ENCODE data around the gene FAM120A.

The FAM120A gene

GRCh38 chr9:93577975-93578682, 126.6 kb downstream of the FAM120A start:
- no peak for DNase-seq (ENCODE audit: low read depth)

- DNase-seq (ENCODE audit: low read depth), result no peak
These were observed 127.4 kb downstream of the FAM120A start for GRCh38 chr9:93578844-93579243.

- no peak for DNase-seq (ENCODE audit: low read depth)
These were observed 128.4 kb downstream of the FAM120A start for GRCh38 chr9:93579711-93580516.

- DNase-seq (ENCODE audit: low read depth), result no peak
These were observed 129.3 kb downstream of the FAM120A start for GRCh38 chr9:93580654-93581380.

- no peak for DNase-seq (ENCODE audit: low read depth)
These were observed 130.6 kb downstream of the FAM120A start for GRCh38 chr9:93582115-93582514.

GRCh38 chr9:93582550-93582949, 131.1 kb downstream of the FAM120A start:
- DNase-seq (ENCODE audit: low read depth), result no peak

- no peak for DNase-seq (ENCODE audit: low read depth)
These were observed 133.8 kb downstream of the FAM120A start for GRCh38 chr9:93585259-93585658.

GRCh38 chr9:93585695-93586094, 134.2 kb downstream of the FAM120A start:
- no peak for DNase-seq (ENCODE audit: low read depth)

GRCh38 chr9:93586290-93587057, 135.0 kb downstream of the FAM120A start:
- no peak for DNase-seq (ENCODE audit: low read depth)

- no peak for DNase-seq (ENCODE audit: low read depth)
These were observed 135.8 kb downstream of the FAM120A start for GRCh38 chr9:93587284-93587650.

GRCh38 chr9:93587651-93588347, 136.3 kb downstream of the FAM120A start:
- DNase-seq (ENCODE audit: low read depth), result no peak

GRCh38 chr9:93588641-93589609, 137.4 kb downstream of the FAM120A start:
- no peak for DNase-seq (ENCODE audit: low read depth)

- no peak for DNase-seq (ENCODE audit: low read depth)
These were observed 138.2 kb downstream of the FAM120A start for GRCh38 chr9:93589688-93590087.

GRCh38 chr9:93590609-93591234, 139.2 kb downstream of the FAM120A start:
- no peak for DNase-seq (ENCODE audit: low read depth)

GRCh38 chr9:93591301-93592007, 140.0 kb downstream of the FAM120A start:
- DNase-seq (ENCODE audit: low read depth), result no peak

GRCh38 chr9:93592008-93592642, 140.6 kb downstream of the FAM120A start:
- DNase-seq (ENCODE audit: low read depth), result no peak

GRCh38 chr9:93592643-93593021, 141.1 kb downstream of the FAM120A start:
- DNase-seq (ENCODE audit: low read depth), result no peak

GRCh38 chr9:93593144-93593658, 141.7 kb downstream of the FAM120A start:
- DNase-seq (ENCODE audit: low read depth), result no peak
